ENCODE results near the gene MT2A. TPM values are rescaled to one million over a fixed set of nuclear protein-coding genes. Genes with fewer than 3 reads are reported as not detected.
A peak's percentile ranks its signal among the peaks of the same experiment; 100 is the strongest.
"Not testable (repeated sequence)": the region's sequence is repeated elsewhere in the genome, so short reads cannot be mapped to it uniquely, and the experiment has no call there.

MT2A gene
- total RNA-seq, 4 donors from 2014 or later = 250 to 1,131 (median 795) TPM

GRCh38 chr16:56576585-56577299, 31.6 kb upstream of the MT2A start:
- in situ Hi-C loops (cut with MboI; ENCODE audit: low sequenced_read_pairs in 4 of 4) (loop anchor here in 1 of 4 donors (10.0 kb wide), 1 partner anchor 128 kb away; no protein-coding TSS in a partner anchor), intact Hi-C loops (cut with DNase I; ENCODE audit: low total_unique reads) (loop anchor here (1.0 kb wide), 1 partner anchor 126 kb away; no protein-coding TSS in a partner anchor)
- no peaks in the 10 kb centered on the region for H3K27me3 ChIP-seq
- no peaks in the 10 kb centered on the region for H3K9me3 ChIP-seq
- no peak overlapping the region for H3K27ac ChIP-seq
- ATAC-seq (peak; percentile 63 to 95), DNase-seq (peak; percentile 38 to 62)
- no peak overlapping the region for H3K4me3 ChIP-seq
- no peaks in the 10 kb centered on the region for H3K4me1 ChIP-seq
- no peaks in the 10 kb centered on the region for H3K36me3 ChIP-seq
- TF ChIP-seq POLR2A (IDR thresholded peaks at IDR 0.05) (no peak), CTCF (IDR thresholded peaks at IDR 0.05 in 4 of 5, conservative IDR thresholded peaks at IDR 0.05 in 1 of 5) (peak; percentile 66 to 78 (median 71))

GRCh38 chr16:56577300-56577625, 31.1 kb upstream of the MT2A start:
- ATAC-seq = no peak
- in situ Hi-C loops (cut with MboI; ENCODE audit: low sequenced_read_pairs in 4 of 4) (loop anchor here in 1 of 4 donors (10.0 kb wide), 1 partner anchor 128 kb away; no protein-coding TSS in a partner anchor), intact Hi-C loops (cut with DNase I; ENCODE audit: low total_unique reads) (loop anchor here (1.0 kb wide), 1 partner anchor 125 kb away; no protein-coding TSS in a partner anchor)
- Histone ChIP-seq H3K4me3 (no peak overlapping the region), H3K9me3 (no peaks in the 10 kb centered on the region), H3K27ac (no peak overlapping the region), H3K4me1 (no peaks in the 10 kb centered on the region), H3K27me3 (no peaks in the 10 kb centered on the region), H3K36me3 (no peaks in the 10 kb centered on the region)
- no peak for DNase-seq
- TF ChIP-seq POLR2A (IDR thresholded peaks at IDR 0.05) (no peak), CTCF (IDR thresholded peaks at IDR 0.05 in 4 of 5, conservative IDR thresholded peaks at IDR 0.05 in 1 of 5) (peak in 1 of 5 experiments; percentile 4)

- H3K4me3 ChIP-seq = no peak overlapping the region
- intact Hi-C loops (cut with DNase I; ENCODE audit: low total_unique reads) (no loop called here), in situ Hi-C loops (cut with MboI; ENCODE audit: low sequenced_read_pairs in 4 of 4) (no loop called here)
- H3K4me1 ChIP-seq = no peaks in the 10 kb centered on the region
- TF ChIP-seq POLR2A (IDR thresholded peaks at IDR 0.05) = no peak
- no peak for TF ChIP-seq CTCF (IDR thresholded peaks at IDR 0.05 in 4 of 5, conservative IDR thresholded peaks at IDR 0.05 in 1 of 5)
- H3K27me3 ChIP-seq = no peaks in the 10 kb centered on the region
- no peaks in the 10 kb centered on the region for H3K36me3 ChIP-seq
- ATAC-seq (no peak), DNase-seq (no peak)
- no peak overlapping the region for H3K27ac ChIP-seq
- H3K9me3 ChIP-seq = no peaks in the 10 kb centered on the region
Measured at GRCh38 chr16:56580391-56581048, 27.9 kb upstream of the MT2A start.

GRCh38 chr16:56582911-56583310, 25.5 kb upstream of the MT2A start:
- DNase-seq; H3K36me3 ChIP-seq; H3K4me1 ChIP-seq; intact Hi-C loops (cut with DNase I; ENCODE audit: low total_unique reads); ATAC-seq; H3K9me3 ChIP-seq; H3K27me3 ChIP-seq; in situ Hi-C loops (cut with MboI; ENCODE audit: low sequenced_read_pairs in 4 of 4); H3K4me3 ChIP-seq; H3K27ac ChIP-seq: not testable (repeated sequence)

- H3K27me3 ChIP-seq = no peaks in the 10 kb centered on the region
- H3K4me3 ChIP-seq = no peak overlapping the region
- TF ChIP-seq POLR2A (IDR thresholded peaks at IDR 0.05) = no peak
- no peak for TF ChIP-seq CTCF (IDR thresholded peaks at IDR 0.05 in 4 of 5, conservative IDR thresholded peaks at IDR 0.05 in 1 of 5)
- ATAC-seq (no peak), DNase-seq (no peak)
- no peaks in the 10 kb centered on the region for H3K36me3 ChIP-seq
- intact Hi-C loops (cut with DNase I; ENCODE audit: low total_unique reads) = no loop called here
- no peak overlapping the region for H3K27ac ChIP-seq
- H3K4me1 ChIP-seq = no peaks in the 10 kb centered on the region
- H3K9me3 ChIP-seq = no peaks in the 10 kb centered on the region
- in situ Hi-C loops (cut with MboI; ENCODE audit: low sequenced_read_pairs in 4 of 4) = no loop called here
Measured at GRCh38 chr16:56583351-56584168, 24.8 kb upstream of the MT2A start.

Measured in gastrocnemius medialis (tissue), 4 donors.